ENCODE results near the gene ZNF18. TPM values are rescaled to one million over a fixed set of nuclear protein-coding genes. Genes with fewer than 3 reads are reported as not detected.

Gene ZNF18
- total and polyA plus RNA-seq, 2 of the 4 experiments (the other 2 are of a cell fraction) = 4.5 to 11.7 TPM

GRCh38 chr17:11932337-11932898 lies 64.9 kb downstream of the ZNF18 start:
- Histone ChIP-seq H3K4me3 (ENCODE audit: insufficient read depth, low read depth, low read length) (no peak overlapping the region), H4K8ac (ENCODE audit: low read depth in 2 of 2, low read length in 2 of 2) (no peak overlapping the region), H3K23ac (ENCODE audit: low read depth, low read length) (no peak overlapping the region), H3K27ac (ENCODE audit: insufficient read depth, low read length) (no peak overlapping the region), H3K9me1 (ENCODE audit: insufficient read depth, low read length) (no peaks in the 10 kb centered on the region), H2AK9ac (replicated peaks; ENCODE audit: low read depth, low read length, poor library complexity) (no peak overlapping the region), H3K4me2 (ENCODE audit: low read depth, low read length) (no peak overlapping the region), H3K4ac (ENCODE audit: low read depth, low read length) (no peak overlapping the region), H3K4me1 (ENCODE audit: control insufficient read depth, insufficient read depth, low read length) (no peaks in the 10 kb centered on the region), H2BK5ac (ENCODE audit: low read depth, low read length, poor library complexity, severe bottlenecking) (no peak overlapping the region), H2AFZ (replicated peaks; ENCODE audit: low read length, poor library complexity) (no peak overlapping the region), H4K91ac (ENCODE audit: insufficient read depth, low read depth, low read length) (no peak overlapping the region), H3K56ac (ENCODE audit: extremely low read depth, insufficient read depth, low read length) (no peak overlapping the region), H2AK5ac (ENCODE audit: low read depth, low read length) (no peak overlapping the region), H4K20me1 (ENCODE audit: insufficient read depth, low read length) (no peaks in the 10 kb centered on the region), H3K36me3 (ENCODE audit: control insufficient read depth, insufficient read depth, low read length) (no peaks in the 10 kb centered on the region), H2BK20ac (ENCODE audit: low read depth, low read length) (no peak overlapping the region), H3K9me3 (ENCODE audit: control insufficient read depth, insufficient read depth, low read length) (peaks cover 6% of the 10 kb centered on the region; the same call in 1 of the 2 replicates), H3K18ac (ENCODE audit: low read depth, low read length) (no peak overlapping the region), H4K5ac (ENCODE audit: low read depth, low read length) (no peak overlapping the region), H3K79me1 (ENCODE audit: low read depth in 1 of 2, low read length in 2 of 2) (no peaks in the 10 kb centered on the region), H3K14ac (replicated peaks; ENCODE audit: low read depth, low read length) (no peak overlapping the region), H3K27me3 (ENCODE audit: control insufficient read depth, insufficient read depth, low read length) (no peaks in the 10 kb centered on the region), H2BK120ac (ENCODE audit: low read depth, low read length) (no peak overlapping the region), H3K9ac (ENCODE audit: low read depth, low read length) (no peak overlapping the region), H2BK15ac (ENCODE audit: low read depth, low read length) (no peak overlapping the region)
- TF ChIP-seq NFE2L2 (IDR thresholded peaks at IDR 0.05; ENCODE audit: low read depth, low read length) = no peak
- no peak for TF ChIP-seq CEBPB (IDR thresholded peaks at IDR 0.05; ENCODE audit: low read depth, low read length)
- no peak for TF ChIP-seq MAFK (IDR thresholded peaks at IDR 0.05; ENCODE audit: low read depth, low read length)
- no peak for TF ChIP-seq MAZ (IDR thresholded peaks at IDR 0.05; ENCODE audit: borderline replicate concordance, low read depth, low read length)
- TF ChIP-seq CHD1 (IDR thresholded peaks at IDR 0.05; ENCODE audit: low read depth, low read length) = no peak
- no peak for TF ChIP-seq RAD21 (IDR thresholded peaks at IDR 0.05; ENCODE audit: low read length)
- TF ChIP-seq POLR2A (IDR thresholded peaks at IDR 0.05; ENCODE audit: low read depth, low read length) = no peak
- no peak for TF ChIP-seq CTCF (conservative IDR thresholded peaks at IDR 0.05; ENCODE audit: low read depth, low read length)
- TF ChIP-seq BHLHE40 (IDR thresholded peaks at IDR 0.05; ENCODE audit: low read depth, low read length) = no peak
- no peak for TF ChIP-seq FOS (IDR thresholded peaks at IDR 0.05; ENCODE audit: low read depth, low read length)
- no peak for TF ChIP-seq RFX5 (IDR thresholded peaks at IDR 0.05; ENCODE audit: low read depth, low read length)
- no peak for TF ChIP-seq SMC3 (IDR thresholded peaks at IDR 0.05; ENCODE audit: low read depth, low read length)
- TF ChIP-seq MXI1 (IDR thresholded peaks at IDR 0.05; ENCODE audit: borderline replicate concordance, low read depth, low read length) = no peak
- TF ChIP-seq RCOR1 (IDR thresholded peaks at IDR 0.05; ENCODE audit: insufficient replicate concordance, low read length) = no peak
- no peak for TF ChIP-seq ELK1 (IDR thresholded peaks at IDR 0.05; ENCODE audit: borderline replicate concordance, low read depth, low read length)
- dilution Hi-C loops (cut with HindIII; ENCODE audit: low sequenced_read_pairs, unreplicated experiment) (no loop called here), in situ Hi-C loops (cut with MboI; ENCODE audit: low sequenced_read_pairs) (no loop called here), intact Hi-C loops (cut with micrococcal nuclease) (no loop called here)
- DNase-seq (no peak), ATAC-seq (ENCODE audit: low read depth) (no peak)
- CTCF ChIA-PET = no interaction called here
- POLR2A ChIA-PET (ENCODE audit: unreplicated experiment) = no interaction called here
- WGBS, 2 experiments (ENCODE audit: extremely low coverage in 2 of 2, insufficient read length in 1 of 2) = 87% methylated on average over 3 of the region's 10 CpGs; no CpG with 5 or more reads in 1 of the 2 experiments
- BruUV-seq (replicated peaks) = no TSS peak

All from IMR-90 (cell line).